Parathyroid adenoma (tissue), 2 donors: ENCODE measurements around the gene SCN4B.

Experiments
- H2AFZ ChIP-seq: fragments of 300-600 bp; sonication (generic); one replicate; pipeline ENCODE4 v1.7.0; 2017; ENCODE audit warnings: antibody characterized with exemption, mild to moderate bottlenecking
- H3K27ac ChIP-seq: fragments of 300-600 bp; sonication (generic); one replicate; pipeline ENCODE4 v1.7.0; 2017
- H3K27me3 ChIP-seq: fragments of 300-600 bp; sonication (generic); one replicate; pipeline ENCODE4 v1.7.0; 2017; ENCODE audit warnings: low read length; ENCODE audit not compliant: control insufficient read depth, insufficient read depth
- H3K36me3 ChIP-seq: fragments of 300-600 bp; sonication (generic); one replicate; pipeline ENCODE4 v1.7.0; 2017; ENCODE audit warnings: low read length; ENCODE audit not compliant: control insufficient read depth, insufficient read depth
- H3K4me1 ChIP-seq: fragments of 300-600 bp; sonication (generic); one replicate; pipeline ENCODE4 v1.7.0; 2017; ENCODE audit warnings: control low read depth
- H3K4me2 ChIP-seq: fragments of 300-600 bp; sonication (generic); one replicate; pipeline ENCODE4 v1.7.0; 2017; ENCODE audit warnings: low read length
- H3K4me3 ChIP-seq: fragments of 300-600 bp; sonication (generic); one replicate; pipeline ENCODE4 v1.7.0; 2017; ENCODE audit warnings: low read depth, low read length
- H3K79me2 ChIP-seq: fragments of 300-600 bp; sonication (generic); one replicate; pipeline ENCODE4 v1.7.0; 2017; ENCODE audit warnings: control low read depth
- H3K9ac ChIP-seq: fragments of 300-600 bp; sonication (generic); one replicate; pipeline ENCODE4 v1.7.0; 2017; ENCODE audit warnings: mild to moderate bottlenecking
- H3K9me3 ChIP-seq: fragments of 300-600 bp; sonication (generic); one replicate; pipeline ENCODE4 v1.7.0; 2017; ENCODE audit warnings: low read length; ENCODE audit not compliant: control insufficient read depth
- TF ChIP-seq, protein P1 (sequence below): fragments of 300-600 bp; sonication (generic); IDR thresholded peaks from one replicate; pipeline ENCODE4 v1.7.0; 2017; ENCODE audit warnings: antibody characterized with exemption, mild to moderate bottlenecking
- donor health status: primary hyperparathyroidism.

Gene SCN4B

DNA sequence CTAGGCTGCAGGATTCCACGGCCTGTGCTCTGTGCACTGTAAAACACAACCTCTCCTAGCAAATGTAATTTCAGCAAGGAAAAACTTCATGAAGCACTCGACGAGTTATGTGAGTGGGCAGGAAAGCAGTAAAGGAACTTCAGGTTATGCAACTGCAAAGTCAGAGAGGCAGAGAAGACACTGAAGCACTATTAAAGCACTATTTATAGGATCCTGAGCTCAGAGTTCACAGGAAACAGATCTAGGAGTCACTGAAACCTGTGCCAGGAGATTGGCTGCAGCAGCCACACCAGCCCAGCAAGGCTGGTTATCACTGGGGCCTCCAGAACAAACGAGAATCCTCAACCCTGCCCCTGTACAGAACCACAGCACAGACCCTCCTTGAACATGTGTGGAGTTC is 68.4 kb downstream of the SCN4B start:
- Histone ChIP-seq H3K36me3 (no peaks in the 10 kb centered on the region), H3K9me3 (no peaks in the 10 kb centered on the region), H3K4me2 (no peak overlapping the region), H3K27ac (no peak overlapping the region), H3K4me1 (no peaks in the 10 kb centered on the region), H3K27me3 (no peaks in the 10 kb centered on the region), H2AFZ (no peak overlapping the region), H3K79me2 (no peaks in the 10 kb centered on the region), H3K9ac (no peak overlapping the region), H3K4me3 (no peak overlapping the region)
- TF ChIP-seq, protein P1, sequence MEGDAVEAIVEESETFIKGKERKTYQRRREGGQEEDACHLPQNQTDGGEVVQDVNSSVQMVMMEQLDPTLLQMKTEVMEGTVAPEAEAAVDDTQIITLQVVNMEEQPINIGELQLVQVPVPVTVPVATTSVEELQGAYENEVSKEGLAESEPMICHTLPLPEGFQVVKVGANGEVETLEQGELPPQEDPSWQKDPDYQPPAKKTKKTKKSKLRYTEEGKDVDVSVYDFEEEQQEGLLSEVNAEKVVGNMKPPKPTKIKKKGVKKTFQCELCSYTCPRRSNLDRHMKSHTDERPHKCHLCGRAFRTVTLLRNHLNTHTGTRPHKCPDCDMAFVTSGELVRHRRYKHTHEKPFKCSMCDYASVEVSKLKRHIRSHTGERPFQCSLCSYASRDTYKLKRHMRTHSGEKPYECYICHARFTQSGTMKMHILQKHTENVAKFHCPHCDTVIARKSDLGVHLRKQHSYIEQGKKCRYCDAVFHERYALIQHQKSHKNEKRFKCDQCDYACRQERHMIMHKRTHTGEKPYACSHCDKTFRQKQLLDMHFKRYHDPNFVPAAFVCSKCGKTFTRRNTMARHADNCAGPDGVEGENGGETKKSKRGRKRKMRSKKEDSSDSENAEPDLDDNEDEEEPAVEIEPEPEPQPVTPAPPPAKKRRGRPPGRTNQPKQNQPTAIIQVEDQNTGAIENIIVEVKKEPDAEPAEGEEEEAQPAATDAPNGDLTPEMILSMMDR, result no peak
